ENCODE results near the gene ZMYND11.
"Not testable (repeated sequence)": the region's sequence is repeated elsewhere in the genome, so short reads cannot be mapped to it uniquely, and the experiment has no call there.

ZMYND11 gene

DNA sequence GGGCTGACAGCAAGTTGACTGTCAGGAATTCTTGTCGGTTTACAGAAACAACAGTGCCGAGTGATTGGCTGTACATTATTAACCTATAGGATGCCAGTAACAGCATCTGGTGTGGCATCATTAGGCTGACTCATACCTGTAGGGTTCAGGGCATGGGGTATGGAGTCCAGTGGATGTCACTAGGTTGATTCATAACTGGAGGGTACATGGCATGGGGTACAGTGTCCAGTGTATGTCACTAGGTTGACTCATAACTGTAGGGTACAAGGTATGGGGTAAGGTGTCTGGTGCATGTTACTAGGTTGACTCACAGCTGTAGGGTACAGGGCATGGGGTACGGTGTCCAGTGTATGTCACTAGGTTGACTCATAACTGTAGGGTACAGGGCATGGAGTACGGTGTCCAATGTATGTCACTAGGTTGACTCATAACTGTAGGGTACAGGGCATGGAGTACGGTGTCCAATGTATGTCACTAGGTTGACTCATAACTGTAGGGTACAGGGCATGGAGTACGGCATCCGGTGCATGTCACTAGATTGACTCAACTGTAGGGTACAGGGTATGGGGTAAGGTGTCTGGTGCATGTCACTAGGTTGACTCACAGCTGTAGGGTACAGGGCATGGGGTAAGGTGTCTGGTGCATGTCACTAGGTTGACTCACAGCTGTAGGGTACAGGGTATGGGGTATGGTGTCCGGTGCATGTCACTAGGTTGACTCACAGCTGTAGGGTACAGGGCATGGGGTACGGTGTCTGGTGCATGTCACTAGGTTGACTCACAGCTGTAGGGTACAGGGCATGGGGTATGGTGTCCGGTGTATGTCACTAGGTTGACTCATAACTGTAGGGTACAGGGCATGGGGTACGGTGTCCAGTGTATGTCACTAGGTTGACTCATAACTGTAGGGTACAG is 129.2 kb downstream of the ZMYND11 start:
- H3K27me3 Mint-ChIP-seq, H3K4me3 Mint-ChIP-seq, H3K36me3 Mint-ChIP-seq, H3K27ac Mint-ChIP-seq, H3K9me3 Mint-ChIP-seq, DNase-seq, H3K4me1 Mint-ChIP-seq: not testable (repeated sequence)
- ATAC-seq (replicated peaks), result peak in 1 of 2 donors; percentile 50

DNA sequence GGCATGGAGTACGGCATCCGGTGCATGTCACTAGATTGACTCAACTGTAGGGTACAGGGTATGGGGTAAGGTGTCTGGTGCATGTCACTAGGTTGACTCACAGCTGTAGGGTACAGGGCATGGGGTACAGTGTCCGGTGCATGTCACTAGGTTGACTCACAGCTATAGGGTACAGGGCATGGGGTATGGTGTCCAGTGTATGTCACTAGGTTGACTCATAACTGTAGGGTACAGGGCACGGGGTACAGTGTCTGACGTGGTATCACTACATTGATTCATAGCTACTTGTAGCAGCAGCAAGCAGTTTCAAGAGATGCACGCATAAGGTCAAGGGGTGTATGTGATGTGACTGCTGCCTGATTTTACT is 129.8 kb downstream of the ZMYND11 start:
- not testable (repeated sequence) for DNase-seq, H3K27me3 Mint-ChIP-seq, H3K9me3 Mint-ChIP-seq, H3K4me3 Mint-ChIP-seq, H3K27ac Mint-ChIP-seq, H3K36me3 Mint-ChIP-seq, H3K4me1 Mint-ChIP-seq
- peak in 1 of 2 donors; percentile 47 for ATAC-seq (replicated peaks)

DNA sequence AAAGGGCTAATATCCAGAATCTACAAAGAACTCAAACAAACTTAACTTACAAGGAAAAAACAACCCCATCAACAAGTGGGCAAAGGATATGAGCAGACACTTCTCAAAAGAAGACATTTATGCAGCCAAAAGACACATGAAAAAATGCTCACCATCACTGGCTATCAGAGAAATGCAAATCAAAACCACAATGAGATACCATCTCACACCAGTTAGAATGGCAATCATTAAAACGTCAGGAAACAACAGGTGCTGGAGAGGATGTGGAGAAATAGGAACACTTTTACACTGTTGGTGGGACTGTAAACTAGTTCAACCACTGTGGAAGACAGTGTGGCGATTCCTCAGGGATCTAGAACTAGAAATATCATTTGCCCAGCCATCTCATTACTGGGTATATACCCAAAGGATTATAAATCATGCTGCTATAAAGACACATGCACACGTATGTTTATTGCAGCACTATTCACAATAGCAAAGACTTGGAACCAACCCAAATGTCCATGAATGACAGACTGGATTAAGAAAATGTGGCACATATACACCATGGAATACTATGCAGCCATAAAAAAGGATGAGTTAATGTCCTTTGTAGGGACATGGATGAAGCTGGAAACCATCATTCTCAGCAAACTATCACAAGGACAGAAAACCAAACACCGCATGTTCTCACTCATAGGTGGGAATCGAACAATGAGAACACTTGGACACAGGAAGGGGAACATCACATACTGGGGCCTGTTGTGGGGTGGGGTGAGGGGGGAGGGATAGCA is 130.7 kb downstream of the ZMYND11 start:
- H3K27me3 Mint-ChIP-seq; DNase-seq; ATAC-seq (replicated peaks); H3K27ac Mint-ChIP-seq; H3K9me3 Mint-ChIP-seq; H3K4me1 Mint-ChIP-seq; H3K4me3 Mint-ChIP-seq; H3K36me3 Mint-ChIP-seq: not testable (repeated sequence)

DNA sequence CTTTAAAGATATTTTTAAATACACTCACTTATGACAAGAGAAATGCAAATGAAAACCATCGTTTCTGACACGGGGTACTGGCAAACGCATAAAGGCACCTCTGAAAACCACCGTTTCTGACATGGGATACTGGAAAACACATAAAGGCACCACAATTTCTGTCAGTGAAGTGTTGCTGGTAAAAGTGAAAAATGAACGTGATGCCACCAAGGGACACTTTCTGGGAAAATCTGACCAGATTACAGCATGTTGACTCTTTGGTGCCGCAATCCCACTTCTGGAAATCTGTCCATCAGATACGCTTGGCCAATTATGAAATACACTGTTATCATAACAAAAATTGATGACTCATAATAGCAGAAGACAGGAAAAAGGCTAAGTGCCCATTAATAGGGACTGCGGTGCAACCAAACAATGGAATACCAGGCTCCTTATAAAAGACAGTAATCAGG is 131.7 kb downstream of the ZMYND11 start:
- Mint-ChIP-seq H3K4me3 (no peak overlapping the region), H3K27me3 (no peaks in the 10 kb centered on the region), H3K4me1 (no peaks in the 10 kb centered on the region), H3K27ac (no peak overlapping the region), H3K36me3 (no peaks in the 10 kb centered on the region), H3K9me3 (peaks cover 1 to 3% of the 10 kb centered on the region in 2 donors)
- DNase-seq (no peak), ATAC-seq (replicated peaks) (no peak)

DNA sequence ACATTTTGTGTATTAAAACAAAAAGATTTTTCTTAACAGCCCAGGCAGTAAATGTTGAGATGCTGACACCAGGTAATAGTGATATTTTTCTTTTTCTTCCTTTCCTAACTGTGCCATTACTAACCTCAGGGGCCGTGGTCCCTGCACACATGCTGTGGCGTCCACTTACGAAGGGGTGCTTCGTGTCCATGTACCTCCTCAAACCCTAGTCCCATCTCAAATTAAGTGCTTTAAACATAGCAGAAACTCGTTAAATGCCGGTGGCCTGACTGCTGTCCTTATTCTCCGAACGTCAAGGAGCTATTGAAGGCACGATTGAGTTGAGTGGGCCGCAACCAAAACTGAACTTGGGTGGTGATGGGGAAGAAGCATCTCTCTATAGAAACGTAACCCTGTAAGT is 132.4 kb downstream of the ZMYND11 start:
- H3K4me1 Mint-ChIP-seq, result no peaks in the 10 kb centered on the region
- peaks cover 1 to 3% of the 10 kb centered on the region in 2 donors for H3K9me3 Mint-ChIP-seq
- DNase-seq (no peak), ATAC-seq (replicated peaks) (no peak)
- no peak overlapping the region for H3K27ac Mint-ChIP-seq
- H3K27me3 Mint-ChIP-seq, result no peaks in the 10 kb centered on the region
- no peaks in the 10 kb centered on the region for H3K36me3 Mint-ChIP-seq
- no peak overlapping the region for H3K4me3 Mint-ChIP-seq

DNA sequence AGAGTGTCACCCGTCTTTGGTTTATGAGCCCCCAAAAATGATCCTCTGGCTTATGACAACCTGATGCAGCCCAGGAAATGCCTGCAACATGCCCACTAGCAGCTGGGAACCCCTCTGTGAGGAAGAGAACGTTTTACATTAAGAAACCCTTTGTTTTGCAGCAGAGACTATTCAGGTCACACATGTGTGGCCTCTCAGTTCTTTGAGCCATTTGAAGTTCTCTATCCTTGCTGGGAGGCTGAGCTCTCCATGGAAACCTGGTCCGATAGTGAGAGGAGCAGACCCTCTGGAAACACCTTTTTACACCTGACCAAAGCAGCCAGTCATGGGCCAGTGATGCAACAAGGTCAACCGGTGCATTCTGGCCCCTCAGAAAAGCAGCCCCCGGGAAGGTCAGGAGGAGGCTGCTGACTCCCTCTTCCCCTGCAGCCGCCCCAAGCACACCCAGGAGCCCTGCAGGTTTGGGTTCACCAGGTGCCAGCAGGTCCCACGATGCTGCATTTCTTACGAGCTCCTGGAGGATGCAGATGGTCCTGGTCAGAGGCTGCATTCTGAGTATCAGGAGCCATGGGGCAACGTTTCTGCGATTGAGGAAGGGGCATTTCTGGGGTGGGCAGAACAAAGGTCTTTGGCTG is 134.3 kb downstream of the ZMYND11 start:
- no peak for DNase-seq
- H3K4me1 Mint-ChIP-seq, result no peaks in the 10 kb centered on the region
- H3K36me3 Mint-ChIP-seq, result no peaks in the 10 kb centered on the region
- no peak overlapping the region for H3K27ac Mint-ChIP-seq
- no peaks in the 10 kb centered on the region for H3K27me3 Mint-ChIP-seq
- H3K9me3 Mint-ChIP-seq, result no peaks in the 10 kb centered on the region
- no peak for ATAC-seq (replicated peaks)
- H3K4me3 Mint-ChIP-seq, result no peak overlapping the region

DNA sequence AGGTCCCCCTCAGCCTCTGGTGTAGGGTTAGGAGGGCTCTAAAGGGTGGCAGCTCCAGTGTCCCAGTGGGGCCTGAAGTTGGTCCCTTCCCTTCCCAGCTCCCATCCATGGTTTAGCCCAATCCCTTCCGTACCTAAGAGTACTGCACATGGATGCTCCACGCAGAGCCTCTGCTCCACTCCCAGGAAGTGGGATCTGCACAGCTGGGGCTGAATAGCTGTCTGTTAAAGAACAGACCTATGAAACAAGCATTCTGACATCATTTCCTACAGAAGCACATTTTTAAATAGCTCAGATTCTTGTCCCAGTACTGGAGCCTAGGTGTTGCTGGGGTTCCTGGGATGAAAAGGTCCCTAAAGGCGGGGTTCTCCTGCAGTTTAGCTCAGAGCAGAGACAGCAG is 135.9 kb downstream of the ZMYND11 start:
- Mint-ChIP-seq H3K4me1 (peaks cover 0 to 2% of the 10 kb centered on the region in 2 donors), H3K9me3 (no peaks in the 10 kb centered on the region), H3K27ac (no peak overlapping the region), H3K27me3 (no peaks in the 10 kb centered on the region), H3K4me3 (no peak overlapping the region), H3K36me3 (no peaks in the 10 kb centered on the region)
- ATAC-seq (replicated peaks), result no peak
- no peak for DNase-seq

DNA sequence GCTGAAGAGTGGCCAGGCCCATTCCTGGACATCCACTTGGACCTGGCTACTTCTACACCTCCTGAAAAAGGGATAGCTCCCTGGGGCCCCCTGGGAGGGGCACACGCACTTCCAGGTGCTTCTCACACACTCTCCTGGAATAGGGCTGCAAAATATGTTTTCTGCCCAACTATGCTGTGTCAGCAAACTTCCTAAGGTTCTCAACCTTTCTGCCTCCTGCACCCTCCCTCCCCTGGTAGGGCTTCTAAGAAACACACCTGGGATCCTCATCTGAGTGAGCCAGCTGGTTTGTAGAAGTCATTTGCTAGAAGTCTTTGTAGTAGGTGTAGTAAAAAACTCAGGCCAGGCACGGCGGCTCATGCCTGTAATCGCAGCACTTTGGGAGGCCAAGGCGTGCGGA is 136.5 kb downstream of the ZMYND11 start:
- no peak for DNase-seq
- H3K27me3 Mint-ChIP-seq, result no peaks in the 10 kb centered on the region
- H3K9me3 Mint-ChIP-seq, result no peaks in the 10 kb centered on the region
- peaks cover 0 to 2% of the 10 kb centered on the region in 2 donors for H3K4me1 Mint-ChIP-seq
- no peaks in the 10 kb centered on the region for H3K36me3 Mint-ChIP-seq
- no peak overlapping the region for H3K4me3 Mint-ChIP-seq
- ATAC-seq (replicated peaks), result no peak
- no peak overlapping the region for H3K27ac Mint-ChIP-seq

DNA sequence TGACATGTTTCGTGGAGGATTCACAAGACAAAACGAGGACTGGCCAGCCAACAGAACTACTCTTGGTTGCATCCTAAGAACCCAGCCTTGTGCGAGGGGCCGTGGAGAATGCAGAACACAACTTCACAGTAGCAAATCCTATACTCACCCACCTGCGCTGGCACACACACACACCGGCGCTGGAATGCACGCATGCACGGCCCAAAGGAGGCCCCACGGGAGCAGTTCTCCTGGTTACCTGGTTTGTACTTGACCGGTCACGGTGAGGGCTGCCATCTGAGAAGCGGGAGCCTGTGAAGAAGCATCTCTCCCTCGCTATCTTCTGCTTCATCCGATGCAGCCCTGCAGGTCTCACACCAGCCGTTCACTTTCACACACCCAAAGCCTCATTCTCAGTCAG is 137.8 kb downstream of the ZMYND11 start:
- H3K27me3 Mint-ChIP-seq, result no peaks in the 10 kb centered on the region
- H3K4me3 Mint-ChIP-seq, result no peak overlapping the region
- no peak overlapping the region for H3K27ac Mint-ChIP-seq
- no peak for ATAC-seq (replicated peaks)
- no peaks in the 10 kb centered on the region for H3K9me3 Mint-ChIP-seq
- peaks cover 3 to 9% of the 10 kb centered on the region in 2 donors for H3K36me3 Mint-ChIP-seq
- DNase-seq, result no peak
- H3K4me1 Mint-ChIP-seq, result peaks cover 0 to 5% of the 10 kb centered on the region in 2 donors

DNA sequence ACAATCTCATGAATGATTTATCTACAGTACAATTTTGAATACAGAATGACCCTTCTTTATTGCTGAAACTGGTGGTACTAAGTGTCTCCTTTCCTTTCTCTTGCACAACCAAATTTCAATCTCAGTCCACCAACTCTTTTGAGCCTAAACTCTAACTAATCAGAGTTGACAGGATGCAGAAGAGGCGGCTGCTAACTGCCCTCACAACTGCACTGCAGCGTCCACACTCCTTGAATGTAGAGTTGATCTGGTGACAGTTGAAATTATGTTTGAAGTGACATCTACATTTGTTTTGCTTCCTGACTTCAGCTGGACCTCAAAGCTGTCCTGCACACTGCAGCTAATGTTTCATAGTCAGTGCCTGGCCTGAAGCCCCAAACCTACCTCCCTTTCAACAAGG is 139.6 kb downstream of the ZMYND11 start:
- no peak overlapping the region for H3K4me3 Mint-ChIP-seq
- no peaks in the 10 kb centered on the region for H3K27me3 Mint-ChIP-seq
- ATAC-seq (replicated peaks) (no peak), DNase-seq (no peak)
- H3K27ac Mint-ChIP-seq, result no peak overlapping the region
- no peaks in the 10 kb centered on the region for H3K9me3 Mint-ChIP-seq
- H3K36me3 Mint-ChIP-seq, result peaks cover 3 to 12% of the 10 kb centered on the region in 2 donors
- peaks cover 0 to 5% of the 10 kb centered on the region in 2 donors for H3K4me1 Mint-ChIP-seq

DNA sequence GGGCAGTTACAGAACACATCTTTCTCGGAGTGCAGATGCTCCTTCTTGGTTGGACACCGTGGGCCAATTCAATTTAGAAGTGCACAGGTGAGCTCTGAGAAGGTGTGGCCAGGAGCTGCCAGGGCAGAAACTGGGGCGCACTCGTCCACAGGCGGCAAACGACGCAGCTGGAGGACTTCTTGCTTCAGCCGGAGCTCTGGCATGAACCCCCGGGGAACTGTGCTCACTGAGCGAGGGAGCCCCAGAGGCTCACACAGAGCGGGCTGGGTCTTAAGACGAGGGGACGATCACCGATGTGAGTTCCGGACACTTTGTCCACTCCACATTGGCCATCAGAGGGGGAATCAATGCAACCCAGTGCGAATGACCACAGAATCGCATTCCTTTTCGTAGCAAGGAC is 140.4 kb downstream of the ZMYND11 start:
- Mint-ChIP-seq H3K27me3 (no peaks in the 10 kb centered on the region), H3K4me1 (peaks cover 0 to 5% of the 10 kb centered on the region in 2 donors), H3K36me3 (peaks cover 7 to 16% of the 10 kb centered on the region in 2 donors), H3K27ac (no peak overlapping the region), H3K9me3 (no peaks in the 10 kb centered on the region), H3K4me3 (no peak overlapping the region)
- ATAC-seq (replicated peaks), result no peak
- no peak for DNase-seq

DNA sequence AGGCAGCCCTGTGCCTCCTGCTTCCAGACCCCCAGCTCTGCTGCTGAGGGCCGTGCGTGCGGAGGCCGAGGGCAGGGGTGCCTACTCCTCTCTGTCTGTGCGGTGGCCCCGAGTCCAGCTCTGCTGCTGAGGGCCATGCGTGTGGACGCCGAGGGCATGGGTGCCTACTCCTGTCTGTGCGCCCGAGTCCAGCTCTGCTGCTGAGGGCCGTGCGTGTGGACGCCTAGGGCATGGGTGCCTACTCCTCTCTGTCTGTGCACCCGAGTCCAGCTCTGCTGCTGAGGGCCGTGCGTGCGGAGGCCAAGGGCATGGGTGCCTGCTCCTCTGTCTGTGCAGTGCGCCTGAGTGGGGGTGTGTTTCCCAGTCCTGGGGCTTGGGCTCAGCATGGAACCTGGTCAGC is 142.7 kb downstream of the ZMYND11 start:
- Mint-ChIP-seq H3K4me3 (no peak overlapping the region), H3K27me3 (no peaks in the 10 kb centered on the region), H3K9me3 (no peaks in the 10 kb centered on the region), H3K36me3 (peaks cover 7 to 17% of the 10 kb centered on the region in 2 donors), H3K4me1 (peaks cover 0 to 6% of the 10 kb centered on the region in 2 donors), H3K27ac (peak overlapping the region; percentile 31)
- DNase-seq (no peak), ATAC-seq (replicated peaks) (no peak)

DNA sequence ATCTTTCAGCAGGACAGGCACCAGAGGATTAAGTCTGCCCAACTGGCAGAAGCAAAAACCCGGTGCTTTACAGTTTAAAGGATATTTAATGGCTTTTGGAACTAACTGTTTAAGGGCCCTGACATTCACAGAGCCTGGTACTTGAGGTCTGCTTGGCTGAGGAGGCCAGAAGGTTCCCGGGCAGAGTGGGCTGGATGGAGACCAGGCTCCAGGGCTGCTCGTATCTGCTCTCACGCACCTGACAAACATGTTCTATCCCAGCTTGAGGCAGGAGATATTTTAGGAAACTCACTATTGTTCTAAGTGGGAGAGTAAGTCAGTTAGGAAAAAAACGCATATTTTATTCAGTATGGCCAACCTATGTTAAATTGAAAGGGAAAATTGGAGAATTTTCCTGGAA is 143.5 kb downstream of the ZMYND11 start:
- DNase-seq (no peak), ATAC-seq (replicated peaks) (no peak)
- no peaks in the 10 kb centered on the region for H3K27me3 Mint-ChIP-seq
- H3K36me3 Mint-ChIP-seq, result peaks cover 7 to 17% of the 10 kb centered on the region in 2 donors
- H3K27ac Mint-ChIP-seq, result no peak overlapping the region
- H3K9me3 Mint-ChIP-seq, result no peaks in the 10 kb centered on the region
- peaks cover 0 to 9% of the 10 kb centered on the region in 2 donors for H3K4me1 Mint-ChIP-seq
- H3K4me3 Mint-ChIP-seq, result no peak overlapping the region

DNA sequence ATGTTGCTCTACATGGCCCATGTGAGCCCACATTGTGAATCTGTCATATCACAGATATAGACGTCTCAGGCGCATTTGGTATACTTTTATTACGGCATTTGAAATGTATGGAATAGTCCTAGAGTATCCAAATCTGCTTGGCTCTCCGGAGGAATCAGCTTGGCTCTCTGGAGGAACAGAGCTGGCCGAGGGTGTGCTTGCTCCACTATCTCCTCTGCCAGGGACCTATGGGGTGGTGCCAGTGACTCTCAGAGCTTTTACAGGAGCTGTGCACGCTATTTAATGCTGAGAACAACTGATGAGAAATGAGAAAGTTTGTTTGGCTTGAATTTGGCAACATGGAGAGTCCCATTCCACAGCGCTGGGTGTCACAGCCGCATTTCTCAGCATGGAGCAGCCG is 144.0 kb downstream of the ZMYND11 start:
- no peak for ATAC-seq (replicated peaks)
- Mint-ChIP-seq H3K27ac (no peak overlapping the region), H3K27me3 (no peaks in the 10 kb centered on the region), H3K36me3 (peaks cover 10 to 19% of the 10 kb centered on the region in 2 donors), H3K4me3 (no peak overlapping the region), H3K4me1 (peaks cover 3 to 13% of the 10 kb centered on the region in 2 donors), H3K9me3 (peaks cover 0 to under 1% of the 10 kb centered on the region in 2 donors)
- DNase-seq, result no peak

Measured in stimulated activated naive B cell treated with anti-CD40 and anti-IgM and Interleukin-4, amounts not matched to agents 10 μg/mL and 1 μg/mL and 100 μg/mL, for 72 hours (primary cell).